Fibroblast of skin of right biceps (primary cell): ENCODE results near the gene EGFR.

Experiments used
- DNase-seq: peaks from one replicate; pipeline ENCODE4 v3.0.0-alpha.2; 2013

The EGFR gene

GRCh38 chr7:55063633-55064032 lies 44.8 kb downstream of the EGFR start:
- peak; percentile 70 for DNase-seq

GRCh38 chr7:55065079-55065478 lies 46.3 kb downstream of the EGFR start:
- peak; percentile 100 for DNase-seq

GRCh38 chr7:55065511-55066229 lies 46.9 kb downstream of the EGFR start:
- peak; percentile 97 for DNase-seq

GRCh38 chr7:55066524-55066923 lies 47.7 kb downstream of the EGFR start:
- DNase-seq: peak; percentile 38

- no peak for DNase-seq
These were observed 48.1 kb downstream of the EGFR start for GRCh38 chr7:55066938-55067337.

GRCh38 chr7:55067748-55068147 lies 48.9 kb downstream of the EGFR start:
- DNase-seq: no peak

- no peak for DNase-seq
These were observed 50.5 kb downstream of the EGFR start for GRCh38 chr7:55069271-55069792.

- DNase-seq: no peak
These were observed 51.5 kb downstream of the EGFR start for GRCh38 chr7:55070271-55070743.

- DNase-seq: no peak
These were observed 52.0 kb downstream of the EGFR start for GRCh38 chr7:55070854-55071253.

- DNase-seq: no peak
These were observed 52.8 kb downstream of the EGFR start for GRCh38 chr7:55071411-55072175.

GRCh38 chr7:55072251-55072650 lies 53.4 kb downstream of the EGFR start:
- DNase-seq: no peak

GRCh38 chr7:55073051-55073511 lies 54.3 kb downstream of the EGFR start:
- DNase-seq: peak; percentile 75

- peak; percentile 76 for DNase-seq
These were observed 55.2 kb downstream of the EGFR start for GRCh38 chr7:55073976-55074528.

GRCh38 chr7:55075464-55076021 lies 56.7 kb downstream of the EGFR start:
- no peak for DNase-seq

- DNase-seq: no peak
These were observed 59.0 kb downstream of the EGFR start for GRCh38 chr7:55077561-55078410.

- no peak for DNase-seq
These were observed 59.9 kb downstream of the EGFR start for GRCh38 chr7:55078465-55079372.

GRCh38 chr7:55080000-55080623 lies 61.3 kb downstream of the EGFR start:
- DNase-seq: no peak

GRCh38 chr7:55081068-55081467 lies 62.3 kb downstream of the EGFR start:
- no peak for DNase-seq

- no peak for DNase-seq
These were observed 62.8 kb downstream of the EGFR start for GRCh38 chr7:55081472-55082227.

- no peak for DNase-seq
These were observed 63.4 kb downstream of the EGFR start for GRCh38 chr7:55082228-55082603.
